ENCODE measurements around the gene LRRC15.

DNA sequence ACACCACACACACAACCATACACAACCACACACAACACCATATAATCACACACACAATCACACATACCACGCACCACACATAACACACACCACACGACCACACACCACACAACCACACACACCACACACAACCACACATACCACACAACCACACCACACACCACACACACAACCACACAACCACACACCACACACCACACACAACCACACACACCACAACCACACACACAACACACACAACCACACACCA is 42.6 kb downstream of the LRRC15 start:
- TF ChIP-seq GATA1 (IDR thresholded peaks at IDR 0.05; ENCODE audit: low read depth, low read length) (no peak), POLR2A (IDR thresholded peaks at IDR 0.05; ENCODE audit: low read length) (no peak)
